GF-D8 (cell line): ENCODE measurements around the gene RNASE1.
"Not testable (repeated sequence)": the region's sequence is repeated elsewhere in the genome, so short reads cannot be mapped to it uniquely, and the experiment has no call there.

Source experiments
- DNase-seq: peaks from one replicate; lab custom pipeline; 2025; lab: John Stamatoyannopoulos, UW

The RNASE1 gene

DNA sequence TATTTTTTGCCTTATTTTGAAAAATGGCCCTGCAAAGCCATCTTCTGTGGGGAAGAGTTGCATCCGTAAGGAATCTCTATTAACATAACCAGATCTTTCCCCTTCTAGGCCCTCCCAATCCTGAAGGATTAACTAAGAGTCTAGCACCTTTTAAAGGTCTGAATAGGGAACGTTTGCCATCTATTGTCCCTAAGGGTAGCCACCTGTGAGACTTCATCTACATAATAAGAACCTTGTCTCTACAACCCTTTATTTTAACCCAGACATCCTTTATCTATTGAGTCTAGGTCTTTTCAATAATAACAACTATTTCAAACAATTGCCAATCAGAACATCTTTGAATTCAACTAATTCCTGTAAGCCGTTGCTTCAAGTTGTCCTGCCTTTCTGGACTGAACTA is 30.0 kb downstream of the RNASE1 start:
- DNase-seq: no peak

DNA sequence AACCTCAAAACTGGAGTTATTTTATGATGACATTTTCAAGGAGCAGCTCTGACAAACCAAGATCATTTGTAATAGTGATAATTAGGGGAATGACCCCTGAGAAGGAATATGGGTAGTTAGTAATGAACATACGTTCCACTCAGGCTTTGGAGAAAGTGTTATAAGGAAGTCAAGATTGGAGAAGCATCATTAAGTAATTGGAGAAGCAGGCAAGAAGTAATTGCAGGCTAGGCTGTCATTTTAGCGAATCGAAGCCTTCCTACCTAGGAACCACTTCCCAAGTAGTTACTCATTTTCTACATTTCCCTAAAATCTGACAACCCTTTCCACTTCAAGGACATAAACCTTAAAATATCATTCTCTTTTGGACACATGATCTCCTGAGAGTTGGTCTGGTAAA is 33.2 kb downstream of the RNASE1 start:
- no peak for DNase-seq

- DNase-seq: no peak
These were observed 34.1 kb downstream of the RNASE1 start for GRCh38 chr14:20768593-20768892.

- no peak for DNase-seq
These were observed 41.7 kb downstream of the RNASE1 start for GRCh38 chr14:20760950-20761349.

DNA sequence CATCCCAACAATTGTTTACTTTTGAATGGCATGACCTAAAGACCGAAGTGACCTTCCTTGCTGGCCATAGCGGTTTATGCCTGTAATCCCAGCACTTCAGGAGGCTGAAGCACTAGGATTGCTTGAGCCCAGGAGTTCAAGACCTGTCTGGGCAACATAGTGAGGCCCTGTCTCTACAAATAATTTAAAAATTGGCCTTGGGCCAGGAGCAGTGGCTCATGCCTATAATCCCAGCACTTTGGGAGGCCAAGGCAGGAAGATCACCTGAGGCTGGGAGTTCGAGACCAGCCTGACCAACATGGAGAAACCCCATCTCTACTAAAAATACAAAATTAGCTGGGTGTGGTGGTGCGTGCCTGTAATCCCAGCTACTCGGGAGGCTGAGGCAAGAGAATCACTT is 43.2 kb downstream of the RNASE1 start:
- DNase-seq: not testable (repeated sequence)

DNA sequence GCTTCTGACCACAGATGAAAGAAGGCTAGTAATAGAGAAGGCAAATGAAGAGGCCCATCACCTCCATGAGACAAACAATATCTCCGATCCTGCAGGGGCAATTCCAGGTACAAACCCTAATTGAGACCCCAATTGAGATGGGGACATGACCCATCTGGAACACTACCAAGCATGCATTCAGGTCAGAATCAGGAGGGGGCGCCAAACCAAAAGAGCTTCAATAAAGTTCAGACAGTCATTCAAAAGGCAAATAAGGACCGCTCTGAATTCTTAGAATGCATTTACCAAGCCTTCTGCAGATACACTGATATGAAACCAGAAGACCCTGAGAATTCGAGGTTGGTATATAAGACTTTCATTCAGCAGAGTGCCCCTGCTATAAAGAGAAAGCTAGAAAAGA is 44.7 kb downstream of the RNASE1 start:
- no peak for DNase-seq

DNA sequence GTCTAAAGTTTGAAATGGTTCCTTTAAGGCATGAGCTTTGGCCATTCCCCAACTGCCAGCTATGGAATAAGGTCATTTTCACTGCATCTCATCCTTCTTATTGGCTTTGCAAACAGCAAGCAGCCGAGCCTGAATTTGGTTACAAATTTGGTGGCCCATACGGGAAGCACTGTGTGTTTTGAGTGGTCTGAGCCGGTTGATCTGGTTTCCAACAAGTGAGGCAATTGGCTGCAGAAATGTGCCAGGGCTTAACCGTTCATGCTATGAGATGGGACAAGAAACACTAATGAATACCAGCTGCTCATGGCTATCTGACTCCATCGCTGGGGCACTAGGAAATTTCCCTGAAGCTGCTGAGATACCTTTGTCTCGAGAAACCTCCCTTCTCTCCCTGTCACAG is 47.6 kb downstream of the RNASE1 start:
- DNase-seq: no peak

- DNase-seq: no peak
These were observed 48.3 kb downstream of the RNASE1 start for GRCh38 chr14:20754308-20754707.

- no peak for DNase-seq
These were observed 50.6 kb downstream of the RNASE1 start for GRCh38 chr14:20751963-20752562.
